Hepatocyte (in vitro differentiated cells): Measurements from ENCODE around the gene RBM8A. TPM values are rescaled to one million over a fixed set of nuclear protein-coding genes. Genes with fewer than 3 reads are reported as not detected.

Experiments used
- DNase-seq: peaks from one replicate; pipeline ENCODE4 v3.0.0-alpha.2; 2016; ENCODE audit warnings: low spot score
- H2AFZ ChIP-seq: fragments of 200-600 bp; sonication (generic); 2 replicates; pipeline ENCODE4 v1.6.0; 2016; ENCODE audit warnings: antibody characterized with exemption, mild to moderate bottlenecking
- H3K27ac ChIP-seq: fragments of 200-600 bp; sonication (generic); 2 replicates; pipeline ENCODE4 v1.5.1; 2016; ENCODE audit warnings: mild to moderate bottlenecking
- H3K27me3 ChIP-seq: fragments of 200-600 bp; sonication (generic); 2 replicates; pipeline ENCODE4 v1.6.1; 2016
- H3K36me3 ChIP-seq: fragments of 200-600 bp; sonication (generic); replicated peaks from 2 replicates; pipeline ENCODE4 v1.5.1; 2016; ENCODE audit warnings: low read depth; ENCODE audit not compliant: insufficient read depth
- H3K4me1 ChIP-seq: fragments of 200-600 bp; sonication (generic); 2 replicates; pipeline ENCODE4 v1.5.1; 2016; ENCODE audit warnings: mild to moderate bottlenecking, moderate library complexity; ENCODE audit not compliant: insufficient read depth
- H3K4me2 ChIP-seq: fragments of 200-600 bp; sonication (generic); 2 replicates; pipeline ENCODE4 v1.6.0; 2016
- H3K4me3 ChIP-seq: fragments of 200-600 bp; sonication (generic); 2 replicates; pipeline ENCODE4 v1.5.1; 2016; ENCODE audit warnings: mild to moderate bottlenecking
- H3K79me2 ChIP-seq: fragments of 200-600 bp; sonication (generic); 2 replicates; pipeline ENCODE4 v1.6.0; 2017; ENCODE audit warnings: mild to moderate bottlenecking
- H3K9me2 ChIP-seq: fragments of 200-600 bp; sonication (generic); replicated peaks from 2 replicates; pipeline ENCODE4 v1.6.0; 2017; ENCODE audit warnings: mild to moderate bottlenecking; ENCODE audit not compliant: insufficient read depth
- H3K9me3 ChIP-seq: fragments of 200-600 bp; sonication (generic); 2 replicates; pipeline ENCODE4 v1.5.1; 2016; ENCODE audit warnings: low read depth, mild to moderate bottlenecking
- H4K20me1 ChIP-seq: fragments of 200-600 bp; sonication (generic); 2 replicates; pipeline ENCODE4 v1.6.0; 2016; ENCODE audit warnings: mild to moderate bottlenecking; ENCODE audit not compliant: insufficient read depth, poor library complexity, severe bottlenecking
- CTCF ChIP-seq: fragments of 200-600 bp; sonication (generic); IDR thresholded peaks from 2 replicates; pipeline ENCODE4 v1.5.1; 2016; ENCODE audit warnings: antibody characterized with exemption, mild to moderate bottlenecking; ENCODE audit not compliant: poor library complexity
- EZH2 ChIP-seq: fragments of 200-600 bp; sonication (generic); IDR thresholded peaks from 2 replicates; pipeline ENCODE4 v1.6.1; 2016; ENCODE audit warnings: antibody characterized with exemption, mild to moderate bottlenecking, borderline replicate concordance
- EZH2phosphoT487 ChIP-seq: fragments of 200-600 bp; sonication (generic); IDR thresholded peaks from one replicate; pipeline ENCODE4 v1.6.1; 2018; ENCODE audit warnings: antibody characterized with exemption, mild to moderate bottlenecking, low read depth, moderate library complexity; ENCODE audit not compliant: unreplicated experiment, severe bottlenecking
- WGBS: methylation state at CpG from one replicate; pipeline ENCODE4 v1.1.6; 2016; ENCODE audit warnings: low lambda C conversion rate; ENCODE audit errors: missing lambda C conversion rate; 5-methylcytosine and 5-hydroxymethylcytosine counted together
- polyA plus RNA-seq: library from polyadenylated mRNA; unstranded; fragments of >200 nt; fragmentation: Nextera tagmentation; extraction: Ambion mirVana; gene quantifications from 2 replicates; pipeline ENCODE4 v1.2.1, GENCODE V29; 2016
- total RNA-seq: library from RNA; depleted of rRNA; stranded (reverse); fragments of >200 nt; gene quantifications from 2 replicates; pipeline ENCODE4 v1.2.3, GENCODE V29; 2014

Gene RBM8A
- total and polyA plus RNA-seq, 2 experiments from 2014 or later: 141 to 185 TPM

- TF ChIP-seq EZH2 (no peak), CTCF (no peak), EZH2phosphoT487 (no peak)
- H4K20me1 ChIP-seq: no peaks in the 10 kb centered on the region
- DNase-seq: peak; percentile 31
Observed at GRCh38 chr1:145962157-145963102, 35.1 kb upstream of the RBM8A start.

GRCh38 chr1:145961425-145962156 lies 34.3 kb upstream of the RBM8A start:
- H4K20me1 ChIP-seq: no peaks in the 10 kb centered on the region
- H3K9me3 ChIP-seq: no peaks in the 10 kb centered on the region
- H3K4me2 ChIP-seq: peak overlapping the region; percentile 94
- DNase-seq: peak; percentile 39
- no peaks in the 10 kb centered on the region for H3K9me2 ChIP-seq
- peaks cover 29% of the 10 kb centered on the region for H3K27me3 ChIP-seq
- no peak overlapping the region for H3K27ac ChIP-seq
- peaks cover 32% of the 10 kb centered on the region for H3K4me1 ChIP-seq
- H3K36me3 ChIP-seq: no peaks in the 10 kb centered on the region
- peak overlapping the region; percentile 31 for H3K4me3 ChIP-seq
- peak overlapping the region; percentile 24 for H2AFZ ChIP-seq
- WGBS: 4% methylated on average over 56 of the region's 57 CpGs
- TF ChIP-seq EZH2phosphoT487 (no peak), EZH2 (peak; percentile 25), CTCF (no peak)
- H3K79me2 ChIP-seq: no peaks in the 10 kb centered on the region

More at GRCh38 chr1:145962157-145963102, 35.1 kb upstream of the RBM8A start:
- Histone ChIP-seq H3K27me3 (peaks cover 29% of the 10 kb centered on the region), H3K4me2 (peak overlapping the region; percentile 94), H3K4me1 (peaks cover 32% of the 10 kb centered on the region), H2AFZ (no peak overlapping the region), H3K79me2 (peaks cover 2% of the 10 kb centered on the region), H3K27ac (peak overlapping the region; percentile 51), H3K36me3 (no peaks in the 10 kb centered on the region), H3K9me3 (no peaks in the 10 kb centered on the region), H3K4me3 (peak overlapping the region; percentile 31), H3K9me2 (no peaks in the 10 kb centered on the region)
- WGBS: 12% methylated on average over 17 of the region's 36 CpGs

GRCh38 chr1:145961109-145961424 lies 33.8 kb upstream of the RBM8A start:
- peaks cover 32% of the 10 kb centered on the region for H3K4me1 ChIP-seq
- no peaks in the 10 kb centered on the region for H3K9me2 ChIP-seq
- no peaks in the 10 kb centered on the region for H3K79me2 ChIP-seq
- peak overlapping the region; percentile 28 for H3K27ac ChIP-seq
- H4K20me1 ChIP-seq: no peaks in the 10 kb centered on the region
- peak overlapping the region; percentile 24 for H2AFZ ChIP-seq
- TF ChIP-seq EZH2 (no peak), EZH2phosphoT487 (no peak), CTCF (no peak)
- peak overlapping the region; percentile 94 for H3K4me2 ChIP-seq
- H3K36me3 ChIP-seq: no peaks in the 10 kb centered on the region
- WGBS: 1% methylated on average over 20 of the region's 22 CpGs
- peaks cover 29% of the 10 kb centered on the region for H3K27me3 ChIP-seq
- H3K4me3 ChIP-seq: peak overlapping the region; percentile 31
- DNase-seq: no peak
- H3K9me3 ChIP-seq: no peaks in the 10 kb centered on the region
